ENCODE measurements around the gene SLC38A8.

Gene SLC38A8

DNA sequence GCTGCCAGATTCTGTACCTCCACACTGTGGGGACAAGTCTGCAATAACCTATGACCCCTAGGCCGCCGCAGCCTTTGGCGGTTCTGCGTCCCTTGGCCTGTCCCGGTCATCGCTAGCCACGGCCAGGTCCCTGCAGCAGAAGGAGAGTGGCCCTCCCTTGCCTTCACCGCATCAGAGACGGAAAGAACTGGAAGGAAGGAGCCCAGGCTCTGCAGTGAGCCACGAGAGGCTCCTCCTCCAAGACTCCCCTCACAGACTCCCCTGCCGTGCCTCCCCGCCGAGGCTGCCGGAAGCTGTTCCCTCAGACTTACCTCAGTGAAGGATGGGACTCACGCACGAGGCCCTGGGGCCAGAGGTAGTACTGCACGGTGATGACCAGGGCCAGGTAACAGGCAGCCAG is 11.0 kb downstream of the SLC38A8 start:
- no peak for DNase-seq

DNA sequence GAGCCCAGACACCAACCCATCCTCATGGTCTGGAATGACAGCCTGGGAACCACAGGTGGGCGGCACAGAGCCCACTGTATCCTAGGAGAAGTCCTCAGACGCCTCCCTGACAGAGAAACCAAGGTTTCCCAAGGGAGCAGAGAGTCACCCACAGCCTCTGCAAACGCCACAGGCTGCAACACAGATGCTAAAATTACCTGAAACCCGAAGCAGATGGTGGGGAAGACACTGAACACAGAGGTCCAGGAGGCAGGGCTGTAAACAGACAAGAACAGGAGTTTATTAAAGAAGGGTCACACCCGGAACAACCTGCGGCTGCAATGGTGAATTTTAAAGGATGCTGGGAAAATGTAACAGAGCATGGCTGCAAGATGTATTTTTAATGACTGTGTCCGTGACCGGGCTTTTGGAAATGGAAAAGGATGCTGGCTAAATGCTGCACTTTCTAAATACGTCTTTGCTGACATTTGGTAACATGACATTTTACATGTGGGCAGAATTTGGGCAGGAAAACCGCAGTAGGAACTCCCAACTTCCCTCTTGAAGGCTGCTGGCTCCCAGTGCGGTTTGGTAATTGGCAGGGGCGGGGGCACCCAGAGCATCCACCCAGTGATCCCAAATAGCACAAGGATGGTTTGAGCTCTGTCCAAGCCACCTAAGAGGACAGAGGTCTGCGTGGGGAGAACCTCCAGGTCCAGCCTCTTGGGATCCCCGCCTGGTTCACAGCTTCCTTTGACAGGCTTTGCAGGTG is 13.1 kb downstream of the SLC38A8 start:
- no peak for DNase-seq

DNA sequence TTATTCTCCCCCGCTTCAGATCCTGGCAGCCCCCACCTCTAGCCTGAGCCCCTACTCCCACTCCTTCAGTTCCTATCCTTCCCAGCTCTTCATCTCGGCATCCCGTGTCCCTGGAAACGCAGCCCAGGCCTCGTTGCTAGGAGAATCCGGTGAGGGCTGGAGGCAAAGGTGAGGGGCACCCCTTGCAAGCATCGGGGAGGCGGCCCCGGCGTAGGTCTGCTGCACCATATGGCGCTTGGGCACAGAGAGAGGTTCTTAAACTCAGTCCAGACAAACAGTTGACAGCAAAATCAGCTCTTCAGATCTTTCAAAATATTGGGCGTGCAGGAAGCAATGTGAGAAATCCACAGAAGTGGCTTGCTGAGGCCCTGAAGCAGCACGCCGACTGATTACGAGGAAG is 15.0 kb downstream of the SLC38A8 start:
- no peak for DNase-seq

DNA sequence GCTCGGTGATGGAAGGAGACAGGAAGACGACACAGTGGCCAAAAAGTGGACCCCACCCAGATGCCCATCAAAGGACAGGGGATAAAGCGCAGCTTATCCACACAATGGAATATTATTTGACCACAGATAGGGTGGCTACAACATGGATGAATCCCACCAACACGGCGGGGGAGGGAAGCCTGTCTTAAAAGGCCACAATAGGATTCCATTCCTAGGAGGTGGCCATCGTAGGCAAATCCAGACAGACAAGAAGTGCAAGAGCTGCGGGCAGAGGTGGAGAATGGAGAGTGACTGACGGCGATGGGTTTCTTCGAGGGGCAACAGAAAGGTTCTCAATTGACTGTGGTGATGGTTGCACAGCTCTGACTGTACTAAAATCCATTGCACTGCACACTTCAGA is 16.0 kb downstream of the SLC38A8 start:
- DNase-seq, result no peak

DNA sequence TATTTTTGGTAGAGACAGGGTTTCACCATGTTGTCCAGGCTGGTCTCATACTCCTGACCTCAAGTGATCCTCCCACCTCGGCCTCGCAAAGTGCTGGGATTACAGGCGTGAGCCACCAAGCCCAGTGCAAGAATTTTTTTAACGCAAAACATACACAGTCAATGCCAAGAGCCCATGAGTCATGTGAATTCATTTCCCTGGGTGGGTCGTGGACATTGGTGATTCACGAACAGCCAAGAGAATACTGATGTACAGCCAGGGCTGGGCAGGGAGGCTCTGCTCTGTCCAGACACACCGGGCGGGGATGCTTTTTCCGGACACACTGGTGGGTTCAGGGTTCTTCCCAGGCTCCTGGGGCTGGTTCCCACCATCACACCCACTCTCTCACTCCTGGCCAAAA is 17.7 kb downstream of the SLC38A8 start:
- no peak for DNase-seq

DNA sequence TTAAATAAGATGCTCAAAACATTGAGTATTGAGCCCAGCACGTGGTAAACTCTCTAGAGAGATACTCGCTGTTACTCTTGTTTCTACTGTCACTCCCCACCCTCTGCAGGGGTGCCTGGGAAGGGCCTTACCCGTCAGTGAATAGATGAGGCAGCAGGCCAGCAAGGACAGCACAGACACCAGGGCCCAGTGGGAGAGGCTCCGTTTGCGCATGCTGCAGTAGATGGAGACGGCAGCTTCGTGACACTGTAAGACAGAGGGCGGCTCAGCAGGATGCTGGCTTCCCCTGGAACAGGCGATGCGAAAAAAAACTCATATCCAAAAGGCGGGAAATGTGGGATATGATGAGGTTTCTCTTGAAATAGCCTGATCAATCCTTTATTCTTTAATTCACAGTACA is 20.0 kb downstream of the SLC38A8 start:
- DNase-seq, result no peak

DNA sequence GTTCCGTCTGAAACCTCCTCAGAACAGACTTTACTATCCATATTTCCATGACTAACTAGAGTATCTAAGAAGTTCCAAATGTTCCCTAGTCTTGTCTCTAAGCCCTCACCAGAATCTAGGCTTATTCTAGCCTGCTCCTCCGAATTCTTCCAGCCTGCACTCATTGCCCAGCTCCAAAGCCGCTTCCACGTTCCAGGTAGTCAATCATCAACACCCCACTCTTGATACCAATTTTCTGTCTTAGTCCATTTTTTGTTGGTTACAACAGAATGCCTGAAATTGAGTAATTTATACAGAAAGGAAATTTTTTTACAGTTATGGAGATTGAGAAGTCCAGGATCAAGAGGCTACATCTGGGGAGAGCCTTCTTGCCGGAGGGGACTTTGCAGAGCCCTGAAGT is 21.1 kb downstream of the SLC38A8 start:
- DNase-seq, result no peak

DNA sequence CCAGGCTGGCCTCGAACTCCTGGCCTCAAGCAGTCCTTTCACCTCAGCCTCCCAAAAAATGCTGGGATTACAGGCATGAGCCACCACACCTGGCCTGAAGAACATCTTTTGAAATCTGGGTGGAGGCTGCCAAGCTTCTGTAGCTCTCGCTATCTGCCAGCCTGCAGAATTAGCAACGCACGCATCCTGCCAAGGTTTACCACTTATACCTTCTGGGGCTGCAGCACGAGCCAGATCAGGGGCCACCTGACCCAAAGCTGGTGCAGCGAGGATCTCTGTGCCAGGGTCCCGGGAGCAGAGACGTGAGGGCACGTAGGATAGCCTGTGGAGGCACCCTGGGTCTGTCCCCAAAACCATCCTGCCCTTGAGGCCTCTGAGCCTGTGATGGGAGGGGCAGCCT is 22.2 kb downstream of the SLC38A8 start:
- DNase-seq, result no peak

DNA sequence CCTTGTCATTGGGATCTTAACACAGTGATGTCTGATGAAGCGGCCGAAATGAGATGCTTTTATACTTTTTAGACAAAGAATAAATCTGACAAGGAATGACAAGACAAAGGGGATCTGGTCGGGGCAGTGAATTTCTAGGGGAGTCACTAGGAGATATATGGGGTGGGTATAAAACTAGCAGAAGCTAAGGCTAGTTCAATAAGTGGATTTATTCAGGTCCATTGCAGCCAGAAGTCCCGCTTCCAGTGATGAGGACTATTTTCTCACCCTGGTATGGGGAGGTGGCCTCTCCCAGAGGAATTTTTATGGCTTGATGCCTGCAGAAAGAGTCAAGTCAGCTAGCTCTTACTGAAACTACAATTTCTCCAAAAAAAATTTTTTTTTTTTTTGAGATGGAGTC is 23.9 kb downstream of the SLC38A8 start:
- DNase-seq, result no peak

DNA sequence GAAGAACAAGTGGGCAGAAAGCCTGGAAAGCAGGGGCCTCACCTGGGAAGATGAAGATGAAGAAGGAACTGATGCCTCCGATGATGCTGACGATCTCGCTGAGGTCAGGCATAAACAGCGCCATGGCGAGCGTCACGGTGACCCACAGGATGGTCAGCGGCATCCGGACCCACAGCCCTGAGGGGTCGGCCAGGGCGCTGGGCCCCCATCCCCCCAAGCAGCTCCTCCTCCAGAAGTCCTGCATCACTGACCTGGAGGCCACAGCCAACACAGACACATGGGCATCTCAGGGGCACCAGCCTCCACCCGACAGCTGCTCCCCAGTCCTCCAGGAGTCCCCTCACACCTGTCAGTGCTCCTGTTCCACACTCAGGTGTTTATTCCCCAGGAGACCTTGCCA is 26.1 kb downstream of the SLC38A8 start:
- no peak for DNase-seq

DNA sequence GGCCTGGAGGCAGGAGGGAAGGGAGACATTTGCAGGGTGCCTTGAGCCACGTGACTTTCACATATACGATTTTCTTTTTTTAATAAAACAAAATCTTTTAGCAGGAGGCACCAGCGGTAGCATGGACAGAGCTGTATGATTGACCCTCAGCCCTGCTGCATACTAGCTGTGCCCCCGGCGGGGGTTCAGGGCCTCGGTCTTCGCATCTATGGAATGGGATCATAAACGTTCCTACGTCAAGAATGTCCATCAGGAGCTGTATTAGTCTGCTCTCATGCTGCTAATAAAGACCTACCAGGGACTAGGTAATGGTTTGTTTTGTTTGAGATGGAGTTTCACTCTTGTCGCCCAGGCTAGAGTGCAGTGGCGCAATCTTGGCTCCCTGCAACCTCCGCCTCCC is 27.2 kb downstream of the SLC38A8 start:
- no peak for DNase-seq

DNA sequence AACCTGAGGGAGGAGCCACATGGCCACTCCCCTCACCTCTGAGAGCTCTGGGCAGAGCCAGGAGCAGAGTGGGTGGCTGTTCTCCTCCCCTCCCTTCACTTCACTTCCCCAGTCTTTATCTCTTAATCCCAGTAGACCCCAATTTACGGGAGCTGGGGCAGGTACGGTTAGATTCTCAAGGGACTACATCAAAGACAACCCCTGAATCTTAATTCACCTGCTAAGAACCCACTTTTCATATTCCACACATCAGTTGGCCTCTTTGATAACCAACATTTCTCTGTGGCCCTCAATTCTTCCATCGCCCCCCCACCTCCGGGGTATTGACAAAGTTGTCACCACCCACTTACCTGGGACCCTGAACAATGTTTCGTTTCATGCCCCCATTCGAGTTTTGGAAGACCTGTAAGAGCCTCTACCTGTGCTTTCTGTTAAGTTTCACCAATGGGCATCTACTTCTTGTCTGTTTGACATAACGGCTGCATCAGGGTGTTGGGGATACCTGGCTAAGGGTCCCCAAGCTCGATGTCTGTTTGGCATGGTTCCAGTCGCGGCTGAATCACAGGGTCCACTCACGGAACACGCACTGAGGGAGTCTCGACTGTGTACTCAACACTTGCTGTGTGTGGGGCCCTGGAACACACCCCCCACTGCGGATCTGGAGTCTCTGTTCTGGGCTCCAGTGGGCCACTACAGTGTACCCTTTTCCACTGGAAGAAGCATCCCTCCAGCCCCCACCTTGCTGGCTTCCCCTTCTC is 27.8 kb downstream of the SLC38A8 start:
- no peak for DNase-seq

DNA sequence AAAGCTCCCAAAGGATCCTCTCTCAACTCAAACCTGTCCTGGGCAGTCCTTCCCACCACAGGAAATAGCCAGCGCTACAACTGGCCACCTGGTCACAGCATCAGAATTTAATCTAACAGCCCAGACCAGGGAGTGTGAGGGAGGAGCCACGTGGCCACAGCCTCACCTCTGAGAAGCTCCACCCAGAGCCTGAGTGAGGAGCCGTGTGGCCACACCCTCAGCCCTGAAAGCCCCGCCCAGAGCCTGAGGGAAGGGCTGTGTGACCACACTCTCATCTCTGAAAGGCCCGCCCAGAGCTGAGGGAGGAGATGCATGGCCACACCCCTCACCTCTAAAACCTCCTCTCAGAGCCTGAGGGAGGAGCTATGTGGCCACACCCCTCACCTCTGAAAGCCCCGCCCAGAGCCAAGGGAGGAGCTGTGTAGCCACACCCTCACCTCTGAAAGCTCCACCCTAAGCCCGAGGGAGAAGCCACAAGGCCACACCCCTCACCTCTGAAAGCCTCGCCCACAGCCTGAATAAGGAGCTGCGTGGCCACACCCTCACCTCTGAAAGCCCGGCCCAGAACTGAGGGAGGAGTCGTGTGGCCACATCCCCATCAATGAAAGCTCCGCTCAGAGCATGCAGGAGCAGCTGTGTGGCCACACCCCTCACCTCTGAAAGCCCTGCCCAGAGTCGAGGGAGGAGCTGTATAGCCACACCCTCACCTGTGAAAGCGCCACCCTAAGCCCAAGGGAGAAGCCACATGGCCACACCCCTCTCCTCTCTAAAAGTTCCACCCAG is 28.6 kb downstream of the SLC38A8 start:
- DNase-seq, result peak; percentile 51

DNA sequence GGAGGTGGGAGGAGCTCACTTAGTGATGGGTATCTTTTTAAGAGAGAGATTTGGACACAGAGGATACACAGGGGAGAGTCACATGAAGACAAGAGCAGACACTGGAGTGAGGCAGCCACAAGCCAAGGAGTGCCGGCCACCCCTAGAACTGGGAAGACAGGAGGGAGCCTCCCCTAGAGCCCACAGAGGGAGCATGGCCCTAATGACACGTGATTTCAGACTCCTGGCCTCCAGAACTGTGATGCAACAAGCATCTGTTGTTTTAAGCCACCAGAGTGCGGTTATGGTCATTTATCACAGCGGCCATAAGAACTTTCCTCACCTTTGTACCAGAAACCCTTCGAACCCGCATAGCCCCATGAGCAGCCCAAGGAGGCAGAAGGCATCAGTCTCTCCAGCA is 33.3 kb downstream of the SLC38A8 start:
- DNase-seq, result no peak

DNA sequence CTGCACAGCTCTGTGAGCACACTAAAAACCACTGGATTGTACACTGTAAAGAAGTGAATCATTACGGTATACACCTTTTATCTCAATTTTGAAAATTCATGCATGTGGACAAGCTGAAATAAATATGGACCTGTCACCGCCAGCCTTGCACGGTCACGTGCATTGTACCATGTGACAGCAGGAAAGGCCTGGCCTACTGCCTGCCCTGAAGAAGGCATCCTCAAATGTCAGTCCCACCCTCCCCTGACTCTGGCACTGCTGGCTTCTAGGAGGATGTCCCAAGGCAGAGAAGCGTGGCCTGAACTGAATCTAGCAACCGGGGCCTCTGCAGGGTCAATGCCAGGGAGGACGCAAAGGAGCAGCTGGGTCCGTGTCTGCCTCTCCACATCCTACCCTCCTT is 34.6 kb downstream of the SLC38A8 start:
- DNase-seq, result no peak

DNA sequence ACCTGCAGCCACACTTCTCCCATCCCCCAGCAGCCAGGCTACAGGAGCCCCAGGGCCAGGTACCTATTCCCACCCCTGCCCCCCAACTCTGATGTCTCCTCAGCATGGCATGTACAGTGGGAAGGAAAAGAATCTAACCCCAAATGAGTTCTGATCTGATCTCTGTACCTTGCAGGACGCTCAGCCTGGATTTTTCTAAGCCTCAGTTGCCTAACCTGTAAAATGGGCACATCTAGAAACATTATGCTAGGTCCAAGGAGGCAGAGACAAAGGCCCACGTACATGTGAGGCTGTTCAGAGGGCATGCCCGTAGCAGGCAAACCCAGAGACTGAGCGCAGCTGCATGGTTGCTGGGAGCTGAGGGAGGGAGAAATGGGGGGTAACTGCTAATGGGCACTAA is 35.1 kb downstream of the SLC38A8 start:
- no peak for DNase-seq

DNA sequence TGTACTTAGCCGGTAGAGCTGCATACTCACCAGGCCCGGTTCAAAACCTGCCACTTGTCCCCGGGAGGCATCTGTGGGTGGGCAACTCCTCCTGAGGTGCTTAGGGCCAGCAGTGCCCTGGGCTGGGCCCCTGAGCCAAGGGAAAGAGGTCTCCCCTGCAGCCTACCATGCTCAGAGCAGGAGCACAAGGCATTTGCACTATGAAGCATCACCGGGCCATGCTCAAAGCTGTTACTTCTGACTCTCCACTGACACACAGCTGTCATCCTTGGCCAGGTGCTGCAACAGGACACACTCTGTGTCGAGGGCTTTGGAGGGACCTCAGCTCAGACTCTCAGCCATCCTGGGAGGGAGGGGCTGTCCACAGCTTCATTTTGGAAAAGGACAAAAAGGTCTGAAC is 37.2 kb downstream of the SLC38A8 start:
- DNase-seq, result no peak

DNA sequence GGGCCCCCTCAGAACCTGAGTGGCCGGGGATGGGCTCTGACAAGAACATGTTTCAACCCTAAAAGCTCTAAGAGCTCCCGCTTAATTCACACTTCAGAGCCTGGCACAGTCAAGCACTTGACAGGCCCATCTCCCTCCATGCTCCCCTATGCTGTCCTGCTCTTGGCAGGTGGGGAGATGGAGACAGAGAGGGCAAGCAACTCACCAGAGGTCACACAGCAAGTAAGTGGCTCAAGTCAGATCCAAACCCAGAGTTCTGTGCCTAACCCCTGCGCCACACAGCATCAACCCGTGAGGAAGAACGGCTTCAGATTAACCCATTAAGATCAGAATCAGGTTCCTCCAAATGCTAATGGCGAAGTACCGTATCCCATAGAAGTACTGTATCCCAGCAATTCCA is 38.2 kb downstream of the SLC38A8 start:
- DNase-seq, result no peak

DNA sequence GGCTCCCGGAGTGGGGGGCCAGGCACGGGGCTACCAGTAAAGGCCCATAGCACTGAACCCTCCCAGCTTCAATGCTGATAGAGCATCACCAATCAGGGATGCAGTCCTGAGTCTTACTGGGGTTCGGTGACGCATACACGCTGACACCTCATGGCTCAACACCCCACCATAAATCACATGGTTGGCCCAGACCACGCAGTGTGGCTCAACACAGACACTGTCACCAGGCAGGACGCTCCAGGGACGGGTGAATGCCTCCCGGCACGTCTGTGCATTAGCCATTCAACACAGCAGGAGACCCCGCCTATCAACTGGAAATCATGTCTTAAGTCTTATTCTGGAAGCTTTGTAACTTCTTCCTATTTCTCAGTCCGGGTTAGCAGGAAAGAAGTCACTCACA is 39.6 kb downstream of the SLC38A8 start:
- no peak for DNase-seq

DNA sequence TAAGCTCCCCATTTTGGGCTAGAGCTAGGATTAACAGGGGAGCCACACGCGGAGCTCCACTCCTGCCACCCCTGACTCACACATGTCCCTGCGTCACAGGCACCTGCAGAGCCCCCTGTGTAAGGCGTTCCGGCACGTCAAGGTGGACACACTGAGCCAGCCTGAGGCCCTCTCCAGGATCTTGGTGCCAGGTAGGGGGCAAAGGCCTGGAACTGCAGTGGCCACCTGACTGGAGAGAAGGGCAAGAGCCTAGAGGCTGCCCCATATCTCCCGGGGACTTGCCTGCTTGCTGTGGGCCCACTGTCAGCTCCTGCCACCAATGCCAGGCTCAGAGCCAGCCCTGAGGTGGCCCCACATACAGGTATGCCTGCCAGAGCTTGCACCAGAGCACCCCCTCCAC is 40.9 kb downstream of the SLC38A8 start:
- no peak for DNase-seq

DNA sequence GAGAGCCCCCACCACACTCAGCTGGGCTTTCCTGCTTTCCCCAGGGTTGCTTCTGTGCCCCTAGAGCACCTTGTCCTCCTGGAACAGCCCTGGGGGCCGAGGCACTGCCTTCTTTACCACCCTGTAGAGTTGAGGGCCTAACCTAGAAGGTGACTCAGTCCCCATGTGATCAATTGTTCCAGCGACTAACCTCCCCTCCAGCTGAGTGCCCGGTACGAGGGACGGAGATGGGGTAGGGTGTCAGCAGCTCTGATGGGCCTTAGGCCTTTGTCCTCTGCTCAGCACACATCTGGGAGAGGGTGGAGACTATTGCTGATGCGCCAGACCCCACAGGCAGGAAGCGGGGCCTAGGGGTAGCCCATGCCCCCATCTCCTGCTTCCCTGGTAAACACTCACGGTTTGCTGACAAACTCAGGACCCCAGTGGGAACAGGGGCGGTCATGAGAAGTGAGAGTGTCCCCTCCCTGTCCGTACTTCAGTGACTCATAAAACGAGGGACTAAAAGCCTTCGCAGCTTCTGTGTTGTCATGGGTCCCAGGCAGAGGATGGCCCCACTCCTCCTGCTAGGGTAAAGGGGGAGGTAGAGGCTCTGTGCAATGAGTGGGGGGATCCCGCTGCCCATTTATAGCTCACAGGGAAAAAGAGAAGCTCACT is 41.5 kb downstream of the SLC38A8 start:
- DNase-seq, result no peak

DNA sequence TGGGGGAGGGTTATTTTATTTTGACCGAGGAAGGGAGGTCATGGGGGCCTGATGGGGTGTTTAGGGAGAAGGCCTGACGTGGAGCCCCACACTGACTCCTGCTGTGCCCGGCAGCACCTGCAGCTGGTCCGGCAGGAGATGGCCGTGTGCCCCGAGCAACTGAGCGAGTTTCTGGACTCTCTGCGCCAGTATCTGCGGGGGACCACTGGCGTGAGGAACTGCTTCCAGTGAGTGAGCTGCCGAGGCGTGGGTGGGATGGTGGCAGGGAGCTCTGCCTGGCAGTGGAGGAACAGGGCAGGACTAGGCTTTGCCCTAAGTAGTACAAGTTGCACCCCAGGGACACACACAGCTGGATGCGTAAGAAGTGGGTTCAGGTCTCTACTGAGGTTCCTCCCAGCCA is 44.5 kb downstream of the SLC38A8 start:
- DNase-seq, result no peak

All from right kidney (tissue), 1 donor.